ENCODE measurements around the gene ZNF140.

DNA sequence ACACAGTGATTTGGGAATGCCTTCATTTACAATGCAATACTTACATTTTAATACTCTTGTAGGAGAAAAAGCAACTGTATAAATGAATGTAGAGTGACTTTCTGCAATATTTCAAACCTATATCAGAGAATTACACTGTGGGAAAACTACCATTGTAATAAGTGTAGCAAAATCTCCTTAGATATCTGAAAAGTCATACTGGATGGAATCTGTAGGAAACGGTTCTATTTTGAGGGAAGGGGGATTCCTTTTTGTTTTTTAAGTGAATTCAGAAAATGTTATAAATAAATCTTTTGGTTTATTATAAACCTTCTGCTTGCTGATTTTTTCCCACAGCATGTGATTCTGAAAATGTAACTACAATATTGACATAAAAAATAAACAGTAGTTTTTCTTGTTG lies 26.4 kb downstream of the ZNF140 start:
- TF ChIP-seq, protein P1, sequence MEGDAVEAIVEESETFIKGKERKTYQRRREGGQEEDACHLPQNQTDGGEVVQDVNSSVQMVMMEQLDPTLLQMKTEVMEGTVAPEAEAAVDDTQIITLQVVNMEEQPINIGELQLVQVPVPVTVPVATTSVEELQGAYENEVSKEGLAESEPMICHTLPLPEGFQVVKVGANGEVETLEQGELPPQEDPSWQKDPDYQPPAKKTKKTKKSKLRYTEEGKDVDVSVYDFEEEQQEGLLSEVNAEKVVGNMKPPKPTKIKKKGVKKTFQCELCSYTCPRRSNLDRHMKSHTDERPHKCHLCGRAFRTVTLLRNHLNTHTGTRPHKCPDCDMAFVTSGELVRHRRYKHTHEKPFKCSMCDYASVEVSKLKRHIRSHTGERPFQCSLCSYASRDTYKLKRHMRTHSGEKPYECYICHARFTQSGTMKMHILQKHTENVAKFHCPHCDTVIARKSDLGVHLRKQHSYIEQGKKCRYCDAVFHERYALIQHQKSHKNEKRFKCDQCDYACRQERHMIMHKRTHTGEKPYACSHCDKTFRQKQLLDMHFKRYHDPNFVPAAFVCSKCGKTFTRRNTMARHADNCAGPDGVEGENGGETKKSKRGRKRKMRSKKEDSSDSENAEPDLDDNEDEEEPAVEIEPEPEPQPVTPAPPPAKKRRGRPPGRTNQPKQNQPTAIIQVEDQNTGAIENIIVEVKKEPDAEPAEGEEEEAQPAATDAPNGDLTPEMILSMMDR (IDR thresholded peaks at IDR 0.05; ENCODE audit: borderline replicate concordance, extremely low read depth, low read length, poor library complexity, severe bottlenecking), result no peak
- no peak for TF ChIP-seq EZH2 (IDR thresholded peaks at IDR 0.05; ENCODE audit: borderline replicate concordance, low read depth, low read length, severe bottlenecking)
